PC-9 (cell line): Measurements from ENCODE around the gene ITIH4.

ENCODE experiments used
- EZH2 ChIP-seq: fragments of 200-600 bp; sonication (generic); IDR thresholded peaks from 2 replicates; pipeline ENCODE4 v1.8.0; 2017; ENCODE audit warnings: antibody characterized with exemption, low read depth
- TF ChIP-seq, protein P1 (sequence below): fragments of 200-600 bp; sonication (generic); conservative IDR thresholded peaks from 2 replicates; pipeline ENCODE4 v1.6.1; 2017; ENCODE audit warnings: mixed run types, antibody characterized with exemption, mild to moderate bottlenecking, moderate library complexity

DNA sequence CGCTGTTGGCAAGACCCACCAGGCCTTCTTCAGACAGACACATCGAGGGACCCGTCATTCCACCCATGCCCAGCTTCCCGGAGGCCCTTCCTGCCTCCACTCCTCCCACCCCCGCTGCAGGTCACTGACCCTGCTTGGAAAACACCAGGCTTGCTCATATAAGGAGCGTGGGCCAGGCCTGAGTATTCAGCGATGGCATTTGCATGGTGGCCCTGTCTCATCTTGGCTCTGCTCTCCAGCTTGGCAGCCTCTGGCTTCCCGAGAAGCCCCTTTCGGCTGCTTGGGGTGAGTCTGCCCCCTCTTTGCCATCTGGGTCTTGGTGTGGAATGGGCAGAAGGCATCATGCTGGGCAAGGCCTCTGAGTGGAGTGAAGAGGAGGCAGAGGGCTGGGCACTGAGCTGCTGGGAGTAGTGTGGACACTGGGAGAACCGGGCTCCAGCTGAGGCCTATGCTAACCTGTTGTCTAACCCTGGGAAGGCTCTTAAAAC lies 35.8 kb downstream of the ITIH4 start, which contains the start of gene ITIH3:
- TF ChIP-seq, protein P1, sequence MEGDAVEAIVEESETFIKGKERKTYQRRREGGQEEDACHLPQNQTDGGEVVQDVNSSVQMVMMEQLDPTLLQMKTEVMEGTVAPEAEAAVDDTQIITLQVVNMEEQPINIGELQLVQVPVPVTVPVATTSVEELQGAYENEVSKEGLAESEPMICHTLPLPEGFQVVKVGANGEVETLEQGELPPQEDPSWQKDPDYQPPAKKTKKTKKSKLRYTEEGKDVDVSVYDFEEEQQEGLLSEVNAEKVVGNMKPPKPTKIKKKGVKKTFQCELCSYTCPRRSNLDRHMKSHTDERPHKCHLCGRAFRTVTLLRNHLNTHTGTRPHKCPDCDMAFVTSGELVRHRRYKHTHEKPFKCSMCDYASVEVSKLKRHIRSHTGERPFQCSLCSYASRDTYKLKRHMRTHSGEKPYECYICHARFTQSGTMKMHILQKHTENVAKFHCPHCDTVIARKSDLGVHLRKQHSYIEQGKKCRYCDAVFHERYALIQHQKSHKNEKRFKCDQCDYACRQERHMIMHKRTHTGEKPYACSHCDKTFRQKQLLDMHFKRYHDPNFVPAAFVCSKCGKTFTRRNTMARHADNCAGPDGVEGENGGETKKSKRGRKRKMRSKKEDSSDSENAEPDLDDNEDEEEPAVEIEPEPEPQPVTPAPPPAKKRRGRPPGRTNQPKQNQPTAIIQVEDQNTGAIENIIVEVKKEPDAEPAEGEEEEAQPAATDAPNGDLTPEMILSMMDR: no peak
- TF ChIP-seq EZH2: no peak
